A673 (cell line): ENCODE results near the gene CAD. TPM values are rescaled to one million over a fixed set of nuclear protein-coding genes. Genes with fewer than 3 reads are reported as not detected.

Experiments
- BruUV-seq: library from RNA; stranded (reverse); fragments of 400-500 nt; replicated peaks from 2 replicates; lab custom pipeline; 2021; lab: Mats Ljungman, UMichigan
- CTCF ChIA-PET: fragments of 300-600 bp; sonication (Branson Sonifier 250); formaldehyde crosslinking; loops from one replicate; lab custom pipeline; 2022; ENCODE audit warnings: antibody characterized with exemption; lab: Charles Lee
- POLR2A ChIA-PET: fragments of 300-600 bp; sonication (Branson Sonifier 250); formaldehyde crosslinking; loops from one replicate; lab custom pipeline; 2022; ENCODE audit warnings: antibody characterized with exemption; ENCODE audit not compliant: low non-redundant PET; lab: Charles Lee
- DNase-seq: peaks from one replicate; pipeline ENCODE4 v3.0.0-alpha.2; 2015; ENCODE audit warnings: low spot score
- H3K27ac ChIP-seq: fragments of 200-600 bp; sonication (generic); 2 replicates; pipeline ENCODE4 v1.5.1; 2016; ENCODE audit warnings: mixed run types, low read depth, mild to moderate bottlenecking, mixed read lengths, antibody characterized with exemption, low read length; ENCODE audit not compliant: poor library complexity, severe bottlenecking
- H3K27me3 ChIP-seq: fragments of 200-600 bp; sonication (generic); replicated peaks from 2 replicates; pipeline ENCODE4 v1.6.1; 2017; ENCODE audit warnings: mixed run types, low read depth, mild to moderate bottlenecking, mixed read lengths, antibody characterized with exemption, low read length; ENCODE audit not compliant: insufficient read depth, poor library complexity
- H3K36me3 ChIP-seq: fragments of 200-600 bp; sonication (generic); 2 replicates; pipeline ENCODE4 v1.6.1; 2016; ENCODE audit warnings: mixed run types, mild to moderate bottlenecking, mixed read lengths, antibody characterized with exemption, low read length; ENCODE audit not compliant: insufficient read depth, poor library complexity, severe bottlenecking
- H3K4me1 ChIP-seq: fragments of 200-600 bp; sonication (generic); 2 replicates; pipeline ENCODE4 v1.6.1; 2017; ENCODE audit warnings: mixed run types, mild to moderate bottlenecking, mixed read lengths, antibody characterized with exemption, low read length; ENCODE audit not compliant: insufficient read depth, poor library complexity, severe bottlenecking
- H3K4me3 ChIP-seq: fragments of 200-600 bp; sonication (generic); 2 replicates; pipeline ENCODE4 v1.5.1; 2016; ENCODE audit warnings: low read depth, mixed run types, mild to moderate bottlenecking, mixed read lengths, low read length; ENCODE audit not compliant: poor library complexity, severe bottlenecking
- H3K9me3 ChIP-seq: fragments of 200-600 bp; sonication (generic); 2 replicates; pipeline ENCODE4 v1.6.1; 2016; ENCODE audit warnings: mixed run types, low read depth, mild to moderate bottlenecking, mixed read lengths, antibody characterized with exemption, low read length; ENCODE audit not compliant: poor library complexity, severe bottlenecking
- CTCF ChIP-seq: fragments of 300-800, 200-600 bp; sonication (generic); conservative IDR thresholded peaks from 2 replicates; pipeline ENCODE4 v1.5.1; 2017; ENCODE audit warnings: low read depth, mild to moderate bottlenecking, antibody characterized with exemption, low read length, moderate library complexity, mixed read lengths
- EZH2 ChIP-seq: fragments of 200-600 bp; sonication (generic); IDR thresholded peaks from 2 replicates; pipeline ENCODE4 v1.6.1; 2017; ENCODE audit warnings: borderline replicate concordance, low read depth, mild to moderate bottlenecking, mixed read lengths, antibody characterized with exemption, low read length; ENCODE audit not compliant: poor library complexity, severe bottlenecking
- intact Hi-C: fragments of 100-400 bp; cut with micrococcal nuclease; formaldehyde crosslinking; loops from one replicate; pipeline ENCODE4 v1.10.0; 2022; ENCODE audit not compliant: unreplicated experiment
- total RNA-seq: library from RNA; stranded (reverse); gene quantifications from 2 replicates; pipeline ENCODE4 v1.2.3, GENCODE V29; 2021

CAD gene
- total RNA-seq, 1 experiment from 2014 or later = 194 TPM

- BruUV-seq = no TSS peak
- no peak overlapping the region for H3K27ac ChIP-seq
- no peak overlapping the region for H3K4me3 ChIP-seq
- no peak for DNase-seq
- TF ChIP-seq CTCF = no peak
- no peak for TF ChIP-seq EZH2
- ChIA-PET POLR2A (no interaction called here), CTCF (no interaction called here)
- H3K27me3 ChIP-seq = no peaks in the 10 kb centered on the region
- intact Hi-C loops = no loop called here
- H3K9me3 ChIP-seq = no peaks in the 10 kb centered on the region
- no peaks in the 10 kb centered on the region for H3K4me1 ChIP-seq
- H3K36me3 ChIP-seq = peaks cover 71% of the 10 kb centered on the region
These were observed 25.4 kb downstream of the CAD start for GRCh38 chr2:27242614-27242951.

GRCh38 chr2:27243391-27244130 is 26.4 kb downstream of the CAD start:
- TF ChIP-seq CTCF (no peak), EZH2 (no peak)
- Histone ChIP-seq H3K4me3 (no peak overlapping the region), H3K4me1 (no peaks in the 10 kb centered on the region), H3K9me3 (no peaks in the 10 kb centered on the region), H3K27ac (no peak overlapping the region), H3K27me3 (no peaks in the 10 kb centered on the region), H3K36me3 (peaks cover 62% of the 10 kb centered on the region)
- POLR2A ChIA-PET = no interaction called here
- CTCF ChIA-PET = no interaction called here
- intact Hi-C loops = no loop called here
- TSS peak; percentile 68 for BruUV-seq
- DNase-seq = no peak

- Histone ChIP-seq H3K27ac (no peak overlapping the region), H3K36me3 (peaks cover 46% of the 10 kb centered on the region), H3K4me3 (no peak overlapping the region), H3K27me3 (no peaks in the 10 kb centered on the region), H3K4me1 (no peaks in the 10 kb centered on the region), H3K9me3 (no peaks in the 10 kb centered on the region)
- POLR2A ChIA-PET = no interaction called here
- intact Hi-C loops = no loop called here
- DNase-seq = no peak
- no TSS peak for BruUV-seq
- TF ChIP-seq CTCF (no peak), EZH2 (no peak)
- CTCF ChIA-PET = interaction anchor here (0.6 kb wide), 1 partner anchor 424 kb away, joined by 3 read pairs; no protein-coding TSS in a partner anchor
These were observed 27.9 kb downstream of the CAD start for GRCh38 chr2:27245116-27245515.
